Motor neuron (in vitro differentiated cells): ENCODE measurements around the gene PTCD2. TPM values are rescaled to one million over a fixed set of nuclear protein-coding genes. Genes with fewer than 3 reads are reported as not detected.

ENCODE experiments used
- ATAC-seq, 8 experiments: fragments of 200-7000 bp; cut with Tn5 transposase; replicated peaks in 6 of 8; 2 replicates each; pipeline ENCODE4 v1.8.0; 2021; ENCODE audit warnings: mild to moderate bottlenecking in 8 of 8, moderate library complexity in 8 of 8
- H3K27ac ChIP-seq, 2 donors: fragments of 250-450 bp; sonication (Bioruptor Pico); 2 replicates each; pipeline ENCODE4 v1.9.0; 2021; ENCODE audit warnings: antibody characterized with exemption in 2 of 2, mild to moderate bottlenecking in 2 of 2, moderate library complexity in 1 of 2
- H3K4me1 ChIP-seq, 2 donors: fragments of 250-450 bp; sonication (Bioruptor Pico); replicated peaks in 1 of 2; 2 replicates each; pipeline ENCODE4 v1.6.1; 2021; ENCODE audit warnings: antibody characterized with exemption in 2 of 2, mild to moderate bottlenecking in 2 of 2, moderate library complexity in 1 of 2
- H3K4me3 ChIP-seq, 5 donors: fragments of 250-450 bp; sonication (Bioruptor Pico); 2 replicates each; pipeline ENCODE4 v1.9.0; 2021; ENCODE audit warnings: antibody characterized with exemption in 5 of 5, mild to moderate bottlenecking in 5 of 5, moderate library complexity in 4 of 5
- WGBS, 10 experiments: fragments of 450-650 bp; shearing (Covaris generic); methylation state at CpG; one replicate each; pipeline ENCODE4 v1.0.0; 2022; 5-methylcytosine and 5-hydroxymethylcytosine counted together
- in situ Hi-C, 9 experiments: fragments of 400-800 bp; cut with MboI; loops; one replicate each; pipeline ENCODE4 v1.15.0; 2021; ENCODE audit warnings: low sequenced_read_pairs in 9 of 9, low pct_unique_long_range_greater_than_20kb in 2 of 9; ENCODE audit not compliant: unreplicated experiment in 9 of 9
- total RNA-seq, 8 experiments: library from RNA; unstranded; fragments of 300-600 nt; gene quantifications; 2 replicates each; pipeline versions ENCODE4 v1.2.3 to v1.2.4, GENCODE V29; 2022

PTCD2 gene
- total RNA-seq, 8 experiments from 2014 or later, result 4.8 to 20.6 (median 8.5) TPM

DNA sequence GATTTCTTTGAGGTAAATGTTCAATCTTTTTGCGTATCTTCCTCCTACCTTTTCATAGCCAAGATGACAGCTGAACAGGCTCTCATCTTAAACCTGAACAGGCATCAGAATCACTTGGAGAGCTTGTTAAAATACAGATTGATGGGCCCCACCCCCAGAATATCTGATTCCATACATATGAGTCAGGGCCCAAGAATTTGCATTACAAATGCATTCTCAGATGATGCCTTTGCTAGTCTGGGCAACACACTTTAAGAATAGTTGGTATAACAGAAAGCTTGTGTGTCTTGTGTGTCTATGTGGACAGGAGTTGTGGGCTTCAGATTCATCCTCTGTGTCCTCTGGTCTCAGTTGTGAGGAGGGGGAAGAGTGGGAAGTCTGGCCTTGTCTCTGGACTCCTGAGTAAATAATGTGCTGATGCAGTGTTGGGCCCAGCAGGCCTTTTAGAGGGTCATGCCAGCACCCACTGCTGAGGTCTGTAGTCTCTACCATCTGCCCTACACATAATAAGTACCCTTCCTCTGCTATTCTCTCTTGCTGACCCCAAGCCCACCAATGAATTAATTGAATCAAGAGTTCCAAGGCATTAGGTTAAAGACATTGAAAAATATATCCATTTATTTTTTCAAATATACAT is 43.1 kb downstream of the PTCD2 start:
- in situ Hi-C loops, result loop anchor here in 7 of 9 experiments (25.0 kb wide), 5 partner anchors 149 to 499 kb away; partner anchors contain the start of genes TNPO1 (in 2 of the 7) and ZNF366 (in 2 of the 7)
- H3K4me3 ChIP-seq, result no peak overlapping the region
- peaks cover 0 to 12% of the 10 kb centered on the region in 2 donors for H3K4me1 ChIP-seq
- no peak overlapping the region for H3K27ac ChIP-seq
- WGBS, 10 experiments, result 0 to 100% (median 71%) methylated on average over 1 of the region's 1 CpG; no CpG with 5 or more reads in 3 of the 10 experiments
- peak; percentile 21 to 93 (median 76) for ATAC-seq

- WGBS, 10 experiments, result 83 to 100% (median 100%) methylated on average over 1 of the region's 1 CpG; no CpG with 5 or more reads in 2 of the 10 experiments
- ATAC-seq, result no peak
- no peak overlapping the region for H3K4me3 ChIP-seq
- in situ Hi-C loops, result loop anchor here in 7 of 9 experiments (25.0 kb wide), 5 partner anchors 148 to 498 kb away; partner anchors contain the start of genes TNPO1 (in 2 of the 7) and ZNF366 (in 2 of the 7)
- no peak overlapping the region for H3K27ac ChIP-seq
- H3K4me1 ChIP-seq, result peaks cover 0 to 12% of the 10 kb centered on the region in 2 donors
Observed at GRCh38 chr5:72364171-72364570, 44.0 kb downstream of the PTCD2 start.

DNA sequence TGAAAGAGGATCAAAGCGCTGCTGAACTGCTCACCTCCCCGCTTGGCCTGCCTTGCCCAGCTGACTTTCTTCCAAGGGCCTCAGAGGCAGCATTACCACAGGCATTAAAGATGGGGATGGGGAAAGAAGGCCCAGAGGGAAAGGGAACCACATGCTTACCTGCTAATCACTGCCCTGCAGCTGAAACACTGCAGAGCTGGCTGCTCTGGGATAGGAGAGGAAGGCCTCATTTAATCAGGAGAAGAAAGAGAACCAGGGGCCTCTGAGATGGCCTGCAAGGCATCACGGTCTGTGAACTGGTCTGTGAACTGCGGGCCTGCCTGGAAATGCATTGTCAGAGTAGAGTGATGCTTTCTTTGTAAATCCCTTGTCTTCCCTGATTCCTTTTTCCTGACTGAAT is 44.8 kb downstream of the PTCD2 start:
- WGBS, 10 experiments, result 0 to 100% (median 75%) methylated on average over 1 to 2 of the region's 4 CpGs; no CpG with 5 or more reads in 5 of the 10 experiments
- in situ Hi-C loops, result loop anchor here in 7 of 9 experiments (25.0 kb wide), 5 partner anchors 147 to 497 kb away; partner anchors contain the start of genes TNPO1 (in 2 of the 7) and ZNF366 (in 2 of the 7)

GRCh38 chr5:72366324-72366976 is 46.3 kb downstream of the PTCD2 start:
- Histone ChIP-seq H3K27ac (no peak overlapping the region), H3K4me1 (peaks cover 0 to 12% of the 10 kb centered on the region in 2 donors), H3K4me3 (no peak overlapping the region)
- in situ Hi-C loops, result loop anchor here in 7 of 9 experiments (25.0 kb wide), 5 partner anchors 146 to 496 kb away; partner anchors contain the start of genes TNPO1 (in 2 of the 7) and ZNF366 (in 2 of the 7)
- peak; percentile 41 to 85 (median 68) for ATAC-seq
- WGBS, 10 experiments, result 6 to 82% (median 36%) methylated on average over 1 to 6 of the region's 7 CpGs

More for the DNA sequence above, 44.8 kb downstream of the PTCD2 start:
- H3K4me1 ChIP-seq, result peaks cover 0 to 12% of the 10 kb centered on the region in 2 donors
- no peak overlapping the region for H3K4me3 ChIP-seq
- H3K27ac ChIP-seq, result no peak overlapping the region
- peak in 4 of 8 experiments; percentile 27 to 55 (median 34) for ATAC-seq

DNA sequence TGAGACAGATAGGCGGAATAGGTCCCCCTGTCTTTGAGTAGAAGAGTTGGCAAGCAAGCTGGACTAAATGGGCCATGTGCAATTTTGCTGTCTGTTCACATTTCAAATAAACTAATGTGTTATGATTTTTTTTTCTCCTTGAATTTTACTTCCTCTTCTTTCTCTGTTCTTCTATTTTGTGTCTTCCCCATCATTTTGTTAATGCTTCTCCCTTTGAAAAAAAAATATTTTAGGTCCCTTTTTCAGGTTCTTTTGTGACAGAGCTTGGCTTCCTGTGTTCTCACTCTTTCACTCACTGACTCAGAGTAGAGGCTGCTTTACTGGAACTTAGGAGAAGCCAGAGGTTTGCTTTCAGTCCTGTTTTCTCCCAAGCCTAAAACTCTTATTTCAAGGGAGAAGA is 48.1 kb downstream of the PTCD2 start:
- no peak overlapping the region for H3K4me3 ChIP-seq
- in situ Hi-C loops, result loop anchor here in 7 of 9 experiments (25.0 kb wide), 5 partner anchors 144 to 494 kb away; partner anchors contain the start of genes TNPO1 (in 2 of the 7) and ZNF366 (in 2 of the 7)
- 89 to 100% (median 100%) methylated on average over 1 of the region's 1 CpG; no CpG with 5 or more reads in 2 of the 10 experiments for WGBS, 10 experiments
- H3K27ac ChIP-seq, result no peak overlapping the region
- ATAC-seq, result no peak
- H3K4me1 ChIP-seq, result peaks cover 0 to 9% of the 10 kb centered on the region in 2 donors

DNA sequence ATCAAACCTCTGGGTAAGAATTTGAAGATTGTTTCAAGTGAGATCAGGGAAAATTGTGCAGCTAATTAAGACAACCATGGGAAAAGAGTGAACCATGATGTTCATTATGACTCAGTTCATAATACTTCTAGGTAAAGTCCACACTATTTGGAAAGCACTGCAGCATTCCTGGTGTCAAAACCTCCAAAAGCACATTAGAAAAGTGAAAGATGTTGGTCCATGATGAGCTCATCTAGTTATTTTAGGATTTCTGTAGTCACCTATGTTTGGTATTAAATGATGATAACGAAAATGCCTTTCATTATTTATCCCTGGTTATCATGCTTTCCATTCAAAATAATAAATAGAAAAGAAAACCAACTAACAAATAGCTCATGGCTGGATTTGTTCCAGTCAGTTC is 49.1 kb downstream of the PTCD2 start:
- WGBS, 10 experiments, result 83 to 100% (median 100%) methylated on average over 1 of the region's 1 CpG; no CpG with 5 or more reads in 3 of the 10 experiments
- H3K4me1 ChIP-seq, result peaks cover 0 to 6% of the 10 kb centered on the region in 2 donors
- in situ Hi-C loops, result loop anchor here in 7 of 9 experiments (25.0 kb wide), 5 partner anchors 143 to 493 kb away; partner anchors contain the start of genes TNPO1 (in 2 of the 7) and ZNF366 (in 2 of the 7)
- H3K4me3 ChIP-seq, result no peak overlapping the region
- H3K27ac ChIP-seq, result no peak overlapping the region
- no peak for ATAC-seq

- peaks cover 0 to 6% of the 10 kb centered on the region in 2 donors for H3K4me1 ChIP-seq
- in situ Hi-C loops, result loop anchor here in 7 of 9 experiments (25.0 kb wide), 5 partner anchors 143 to 493 kb away; partner anchors contain the start of genes TNPO1 (in 2 of the 7) and ZNF366 (in 2 of the 7)
- no peak overlapping the region for H3K4me3 ChIP-seq
- H3K27ac ChIP-seq, result no peak overlapping the region
- peak in 1 of 8 experiments; percentile 61 for ATAC-seq
- WGBS, 10 experiments, result 59 to 100% (median 87%) methylated on average over 1 to 3 of the region's 3 CpGs; no CpG with 5 or more reads in 2 of the 10 experiments
Observed at GRCh38 chr5:72369711-72370110, 49.5 kb downstream of the PTCD2 start.

GRCh38 chr5:72372331-72372730 is 52.2 kb downstream of the PTCD2 start:
- ATAC-seq, result no peak
- Histone ChIP-seq H3K4me1 (no peaks in the 10 kb centered on the region), H3K4me3 (no peak overlapping the region), H3K27ac (no peak overlapping the region)
- in situ Hi-C loops, result loop anchor here in 7 of 9 experiments (25.0 kb wide), 5 partner anchors 140 to 490 kb away; partner anchors contain the start of genes TNPO1 (in 2 of the 7) and ZNF366 (in 2 of the 7)
- 50 to 100% (median 86%) methylated on average over 1 of the region's 1 CpG; no CpG with 5 or more reads in 5 of the 10 experiments for WGBS, 10 experiments

DNA sequence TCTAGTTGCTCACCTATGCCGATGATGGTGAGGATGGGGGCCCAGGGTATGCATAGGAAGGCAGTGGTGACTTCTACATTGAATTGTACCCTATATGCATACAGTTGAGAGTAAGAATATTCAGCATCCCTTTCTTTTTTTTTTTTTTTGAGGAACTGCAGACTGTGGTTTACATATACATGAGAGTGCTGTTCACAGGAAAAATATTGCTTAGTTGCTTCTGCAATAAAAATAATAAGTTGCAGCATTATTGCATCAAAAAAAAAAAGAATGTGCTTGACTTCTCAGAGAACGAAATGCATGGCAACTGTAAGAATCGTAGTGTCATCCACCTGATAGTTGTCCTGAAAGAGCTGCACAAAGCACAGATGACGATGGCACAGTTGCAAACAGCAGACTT is 52.8 kb downstream of the PTCD2 start:
- Histone ChIP-seq H3K4me1 (no peaks in the 10 kb centered on the region), H3K27ac (no peak overlapping the region), H3K4me3 (no peak overlapping the region)
- 58 to 100% (median 88%) methylated on average over 1 to 4 of the region's 4 CpGs for WGBS, 10 experiments
- in situ Hi-C loops, result loop anchor here in 7 of 9 experiments (25.0 kb wide), 5 partner anchors 139 to 489 kb away; partner anchors contain the start of genes TNPO1 (in 2 of the 7) and ZNF366 (in 2 of the 7)
- peak in 1 of 8 experiments; percentile 66 for ATAC-seq

DNA sequence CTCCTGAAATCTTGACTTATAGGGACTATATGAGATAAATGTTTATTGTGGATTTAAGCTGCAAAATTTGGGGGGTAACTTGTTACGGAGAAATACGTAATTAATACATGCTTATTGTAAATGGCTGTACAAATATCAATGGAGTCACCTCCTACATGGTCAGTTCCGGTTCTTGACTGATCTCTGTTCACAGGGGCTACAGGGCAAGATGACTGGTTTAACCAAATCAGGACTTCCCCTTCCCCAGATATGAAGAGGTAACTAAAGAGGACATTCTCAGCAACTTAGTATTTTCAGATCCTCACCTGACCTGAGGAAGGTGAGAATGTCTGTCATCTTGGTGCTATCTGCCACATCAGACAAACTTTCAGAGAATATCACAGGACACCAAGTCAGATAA is 54.7 kb downstream of the PTCD2 start:
- WGBS, 10 experiments, result 73 to 100% (median 93%) methylated on average over 2 to 3 of the region's 3 CpGs; no CpG with 5 or more reads in 2 of the 10 experiments
- Histone ChIP-seq H3K4me3 (no peak overlapping the region), H3K4me1 (no peaks in the 10 kb centered on the region), H3K27ac (no peak overlapping the region)
- in situ Hi-C loops, result loop anchor here in 7 of 9 experiments (25.0 kb wide), 5 partner anchors 137 to 487 kb away; partner anchors contain the start of genes TNPO1 (in 2 of the 7) and ZNF366 (in 2 of the 7)
- no peak for ATAC-seq

- in situ Hi-C loops, result no loop called here
- Histone ChIP-seq H3K4me1 (no peaks in the 10 kb centered on the region), H3K27ac (no peak overlapping the region), H3K4me3 (no peak overlapping the region)
- no peak for ATAC-seq
Observed at GRCh38 chr5:72376381-72376780, 56.2 kb downstream of the PTCD2 start.

DNA sequence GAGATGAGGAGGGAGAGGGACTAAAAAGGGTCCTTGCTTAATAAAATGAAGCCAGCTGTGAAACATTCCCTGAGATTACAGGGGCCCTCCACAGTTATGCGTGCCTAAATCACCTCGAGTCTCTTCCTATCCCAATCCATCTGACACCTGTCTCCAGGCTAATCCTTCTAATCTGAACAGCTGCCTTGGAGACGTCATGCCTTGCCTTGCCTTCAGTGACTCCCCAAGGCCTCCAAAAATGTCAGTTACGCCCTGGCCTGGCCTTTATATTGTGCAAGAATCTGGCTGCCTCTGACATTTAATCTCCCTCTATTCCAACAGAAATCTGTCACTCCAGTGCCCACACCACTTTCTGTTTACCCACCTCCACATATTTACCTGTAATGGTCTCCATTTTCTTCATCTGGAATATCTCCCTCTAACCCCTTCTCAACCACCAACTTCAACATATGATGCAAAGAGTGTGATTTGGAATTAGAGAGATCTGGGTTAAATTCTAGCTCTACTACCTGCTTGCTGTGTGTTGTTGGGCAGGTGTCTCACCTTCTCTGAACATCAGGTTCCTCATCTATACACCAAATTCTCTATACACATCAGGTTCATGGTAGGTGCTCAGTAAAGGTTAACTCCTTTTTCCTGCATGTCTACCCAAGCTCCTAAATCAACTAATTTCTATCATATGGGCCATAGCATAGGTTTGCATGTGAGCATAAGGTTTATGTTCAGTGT is 57.9 kb downstream of the PTCD2 start:
- ATAC-seq, result peak in 3 of 8 experiments; percentile 37 to 71 (median 43)
- WGBS, 10 experiments, result 0 to 100% (median 54%) methylated on average over 1 to 4 of the region's 4 CpGs; no CpG with 5 or more reads in 3 of the 10 experiments
- H3K27ac ChIP-seq, result no peak overlapping the region
- no peak overlapping the region for H3K4me3 ChIP-seq
- H3K4me1 ChIP-seq, result no peaks in the 10 kb centered on the region
- in situ Hi-C loops, result no loop called here
